Activated T-cell treated with anti-CD3 and anti-CD28 coated beads, Interleukin-2, amount 50 U/mL, for 4 hours (primary cell): Measurements from ENCODE around the gene TSC2. TPM values are rescaled to one million over a fixed set of nuclear protein-coding genes. Genes with fewer than 3 reads are reported as not detected.

Experiments
- ATAC-seq, 2 donors: fragments of 200-7000 bp; cut with Tn5 transposase; one replicate each; pipeline ENCODE4 v1.10.0; 2021
- DNase-seq: peaks from one replicate; pipeline ENCODE4 v3.0.0-alpha.2; 2020
- H3K27me3 Mint-ChIP-seq: one replicate; pipeline ENCODE4 v1.8.0; 2021; ENCODE audit warnings: low read depth, mixed read lengths
- H3K36me3 Mint-ChIP-seq: one replicate; pipeline ENCODE4 v1.8.0; 2022; ENCODE audit warnings: mixed read lengths; ENCODE audit not compliant: insufficient read depth
- H3K4me1 Mint-ChIP-seq: one replicate; pipeline ENCODE4 v1.8.0; 2021; ENCODE audit warnings: low read depth, mixed read lengths
- H3K4me3 Mint-ChIP-seq: one replicate; pipeline ENCODE4 v1.8.0; 2021; ENCODE audit warnings: mild to moderate bottlenecking, moderate library complexity, mixed read lengths
- H3K9me3 Mint-ChIP-seq: one replicate; pipeline ENCODE4 v1.8.0; 2021; ENCODE audit warnings: mixed read lengths
- total RNA-seq, 3 donors: library from RNA; stranded (reverse); gene quantifications; one replicate each; pipeline ENCODE4 v1.2.1, GENCODE V29; 2021

Gene TSC2
- total RNA-seq, 3 donors from 2014 or later = 87.6 to 98.0 (median 94.5) TPM

- Mint-ChIP-seq H3K27me3 (no peaks in the 10 kb centered on the region), H3K4me1 (no peaks in the 10 kb centered on the region), H3K36me3 (peaks cover 5% of the 10 kb centered on the region), H3K9me3 (no peaks in the 10 kb centered on the region), H3K4me3 (no peak overlapping the region)
- ATAC-seq (no peak), DNase-seq (no peak)
Measured at GRCh38 chr16:2085669-2086068, 37.9 kb downstream of the TSC2 start.

GRCh38 chr16:2086106-2086742 lies 38.4 kb downstream of the TSC2 start:
- H3K4me1 Mint-ChIP-seq = no peaks in the 10 kb centered on the region
- H3K36me3 Mint-ChIP-seq = peaks cover 5% of the 10 kb centered on the region
- H3K27me3 Mint-ChIP-seq = no peaks in the 10 kb centered on the region
- H3K4me3 Mint-ChIP-seq = no peak overlapping the region
- no peak for DNase-seq
- no peak for ATAC-seq
- H3K9me3 Mint-ChIP-seq = no peaks in the 10 kb centered on the region

- ATAC-seq (no peak), DNase-seq (no peak)
- peaks cover 5% of the 10 kb centered on the region for H3K36me3 Mint-ChIP-seq
- H3K9me3 Mint-ChIP-seq = no peaks in the 10 kb centered on the region
- no peaks in the 10 kb centered on the region for H3K27me3 Mint-ChIP-seq
- H3K4me1 Mint-ChIP-seq = no peaks in the 10 kb centered on the region
- no peak overlapping the region for H3K4me3 Mint-ChIP-seq
Measured at GRCh38 chr16:2086812-2087747, 39.3 kb downstream of the TSC2 start.

GRCh38 chr16:2087748-2088631 lies 40.2 kb downstream of the TSC2 start:
- ATAC-seq = no peak
- H3K9me3 Mint-ChIP-seq = no peaks in the 10 kb centered on the region

GRCh38 chr16:2088759-2089358 lies 41.1 kb downstream of the TSC2 start:
- DNase-seq (no peak), ATAC-seq (no peak)
- H3K36me3 Mint-ChIP-seq = peaks cover 5% of the 10 kb centered on the region
- no peak overlapping the region for H3K4me3 Mint-ChIP-seq
- no peaks in the 10 kb centered on the region for H3K9me3 Mint-ChIP-seq
- H3K4me1 Mint-ChIP-seq = no peaks in the 10 kb centered on the region
- H3K27me3 Mint-ChIP-seq = no peaks in the 10 kb centered on the region

More at GRCh38 chr16:2087748-2088631, 40.2 kb downstream of the TSC2 start:
- no peak for DNase-seq
- peaks cover 5% of the 10 kb centered on the region for H3K36me3 Mint-ChIP-seq
- no peaks in the 10 kb centered on the region for H3K4me1 Mint-ChIP-seq
- H3K27me3 Mint-ChIP-seq = no peaks in the 10 kb centered on the region
- H3K4me3 Mint-ChIP-seq = no peak overlapping the region

- H3K4me3 Mint-ChIP-seq = no peak overlapping the region
- H3K9me3 Mint-ChIP-seq = no peaks in the 10 kb centered on the region
- H3K27me3 Mint-ChIP-seq = no peaks in the 10 kb centered on the region
- peaks cover 5% of the 10 kb centered on the region for H3K36me3 Mint-ChIP-seq
- no peak for ATAC-seq
- no peak for DNase-seq
- H3K4me1 Mint-ChIP-seq = no peaks in the 10 kb centered on the region
Measured at GRCh38 chr16:2089706-2090480, 42.1 kb downstream of the TSC2 start.

DNA sequence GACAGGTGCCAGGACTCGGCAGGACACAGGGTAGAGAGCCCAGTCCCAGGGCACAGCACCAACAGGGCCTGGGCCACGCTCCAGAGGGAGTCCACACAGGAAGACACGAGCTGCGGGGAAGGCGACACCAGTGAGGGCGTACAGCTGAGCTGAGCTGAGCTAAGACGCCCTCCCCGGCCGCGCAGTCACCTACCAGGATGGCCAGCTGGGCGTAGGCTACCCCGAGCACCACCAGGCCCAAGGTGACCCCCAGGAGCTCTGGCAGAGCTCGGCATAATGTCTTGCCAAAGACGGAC lies 42.6 kb downstream of the TSC2 start:
- Mint-ChIP-seq H3K36me3 (peaks cover 5% of the 10 kb centered on the region), H3K4me1 (no peaks in the 10 kb centered on the region), H3K9me3 (no peaks in the 10 kb centered on the region), H3K4me3 (no peak overlapping the region), H3K27me3 (no peaks in the 10 kb centered on the region)
- ATAC-seq (no peak), DNase-seq (no peak)

DNA sequence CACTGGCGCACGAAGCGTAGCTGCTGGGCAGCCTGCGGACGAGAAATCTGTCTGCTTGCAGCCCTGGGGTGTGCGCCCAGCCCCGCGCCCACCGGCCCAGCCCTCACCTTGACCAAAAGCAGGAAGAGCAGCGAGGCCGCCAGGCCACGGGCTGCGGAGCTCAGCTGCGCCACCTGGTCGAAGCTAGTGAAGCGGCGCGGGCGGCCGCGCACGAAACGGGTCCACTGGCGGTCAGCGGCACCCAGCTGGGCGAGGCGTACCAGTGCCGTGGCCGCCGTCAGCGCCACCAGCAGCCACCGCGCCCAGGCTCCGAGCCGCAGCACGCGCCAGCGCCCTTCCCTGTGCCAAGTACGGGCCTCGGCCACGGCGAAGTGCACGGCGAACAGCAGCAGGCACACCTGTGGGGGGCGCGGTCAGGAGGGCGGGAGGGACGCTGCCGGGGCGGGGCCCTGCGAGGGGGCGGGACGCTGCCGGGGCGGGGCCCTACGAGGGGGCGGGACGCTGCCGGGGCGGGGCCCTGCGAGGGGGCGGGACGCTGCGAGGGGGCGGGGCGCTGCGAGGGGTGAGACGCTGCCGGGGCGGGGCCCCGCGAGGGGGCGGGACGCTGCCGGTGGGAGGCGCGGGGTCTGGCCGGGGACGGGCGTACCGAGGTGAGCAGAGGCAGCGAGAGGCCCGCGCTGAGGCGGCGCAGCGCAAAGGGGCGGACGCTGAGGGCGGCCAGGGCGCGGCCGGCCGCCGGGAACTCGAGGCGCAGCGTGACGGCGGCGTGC lies 43.2 kb downstream of the TSC2 start:
- DNase-seq (no peak), ATAC-seq (peak; percentile 31 to 32)
- no peaks in the 10 kb centered on the region for H3K4me1 Mint-ChIP-seq
- H3K9me3 Mint-ChIP-seq = no peaks in the 10 kb centered on the region
- no peaks in the 10 kb centered on the region for H3K27me3 Mint-ChIP-seq
- no peak overlapping the region for H3K4me3 Mint-ChIP-seq
- H3K36me3 Mint-ChIP-seq = peaks cover 8% of the 10 kb centered on the region

GRCh38 chr16:2091547-2092255 lies 43.9 kb downstream of the TSC2 start:
- no peak for DNase-seq
- no peak for ATAC-seq
- H3K4me3 Mint-ChIP-seq = no peak overlapping the region
- no peaks in the 10 kb centered on the region for H3K9me3 Mint-ChIP-seq
- H3K27me3 Mint-ChIP-seq = no peaks in the 10 kb centered on the region
- H3K36me3 Mint-ChIP-seq = peaks cover 8% of the 10 kb centered on the region
- no peaks in the 10 kb centered on the region for H3K4me1 Mint-ChIP-seq

GRCh38 chr16:2092256-2092620 lies 44.5 kb downstream of the TSC2 start:
- H3K4me1 Mint-ChIP-seq = no peaks in the 10 kb centered on the region
- no peaks in the 10 kb centered on the region for H3K9me3 Mint-ChIP-seq
- H3K36me3 Mint-ChIP-seq = peaks cover 8% of the 10 kb centered on the region
- DNase-seq (no peak), ATAC-seq (no peak)
- no peak overlapping the region for H3K4me3 Mint-ChIP-seq
- no peaks in the 10 kb centered on the region for H3K27me3 Mint-ChIP-seq

- Mint-ChIP-seq H3K27me3 (no peaks in the 10 kb centered on the region), H3K4me3 (no peak overlapping the region), H3K36me3 (peaks cover 8% of the 10 kb centered on the region), H3K9me3 (no peaks in the 10 kb centered on the region), H3K4me1 (no peaks in the 10 kb centered on the region)
- ATAC-seq = no peak
- DNase-seq = no peak
Measured at GRCh38 chr16:2092866-2093265, 45.1 kb downstream of the TSC2 start.

GRCh38 chr16:2093793-2094192 lies 46.0 kb downstream of the TSC2 start:
- no peak overlapping the region for H3K4me3 Mint-ChIP-seq
- no peaks in the 10 kb centered on the region for H3K4me1 Mint-ChIP-seq
- H3K27me3 Mint-ChIP-seq = no peaks in the 10 kb centered on the region
- no peaks in the 10 kb centered on the region for H3K9me3 Mint-ChIP-seq
- peaks cover 8% of the 10 kb centered on the region for H3K36me3 Mint-ChIP-seq
- DNase-seq (no peak), ATAC-seq (no peak)
